GM12864 (cell line): Measurements from ENCODE around the gene GOT2.
"Not testable (repeated sequence)": the region's sequence is repeated elsewhere in the genome, so short reads cannot be mapped to it uniquely, and the experiment has no call there.

Experiments used
- DNase-seq: peaks from one replicate; pipeline ENCODE4 v3.0.0-alpha.2; 2011; ENCODE audit warnings: low read depth
- H3K4me3 ChIP-seq: 2 replicates; pipeline ENCODE4 v1.5.1; 2011; ENCODE audit warnings: mild to moderate bottlenecking, low read depth, low read length, control low read depth
- CTCF ChIP-seq: IDR thresholded peaks from 2 replicates; pipeline ENCODE4 v1.5.1; 2011; ENCODE audit warnings: low read depth, mild to moderate bottlenecking, moderate library complexity, low read length, control low read depth, inconsistent platforms; ENCODE audit errors: missing control alignments

The GOT2 gene

GRCh38 chr16:58753711-58754134, 19.6 kb upstream of the GOT2 start:
- no peak for DNase-seq
- no peak for TF ChIP-seq CTCF

DNA sequence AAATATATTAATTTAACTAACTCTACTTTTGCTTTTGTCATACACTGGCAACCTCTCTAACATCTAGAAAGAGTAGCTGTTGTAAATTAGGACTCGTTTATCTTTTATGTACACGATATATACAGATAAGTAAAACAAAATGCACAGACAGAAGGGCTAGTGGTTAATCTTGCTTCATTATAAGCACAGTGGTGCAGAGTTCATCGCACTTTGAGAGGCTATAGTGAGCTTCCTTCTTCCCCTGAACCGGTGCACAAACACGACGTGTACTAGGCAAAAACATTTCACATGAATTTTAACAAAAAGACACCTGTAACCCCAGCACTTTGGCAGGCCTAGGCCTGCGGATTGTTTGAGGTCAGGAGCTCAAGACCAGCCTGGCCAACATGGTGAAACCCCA, 10.4 kb upstream of the GOT2 start:
- no peak for DNase-seq
- H3K4me3 ChIP-seq = no peak overlapping the region
- no peak for TF ChIP-seq CTCF

More at GRCh38 chr16:58753711-58754134, 19.6 kb upstream of the GOT2 start:
- H3K4me3 ChIP-seq = no peak overlapping the region

GRCh38 chr16:58741976-58742375, 7.9 kb upstream of the GOT2 start:
- no peak for TF ChIP-seq CTCF
- DNase-seq = no peak
- H3K4me3 ChIP-seq = no peak overlapping the region

- no peak overlapping the region for H3K4me3 ChIP-seq
- TF ChIP-seq CTCF = no peak
- no peak for DNase-seq
Measured at GRCh38 chr16:58741166-58741565, 7.0 kb upstream of the GOT2 start.

DNA sequence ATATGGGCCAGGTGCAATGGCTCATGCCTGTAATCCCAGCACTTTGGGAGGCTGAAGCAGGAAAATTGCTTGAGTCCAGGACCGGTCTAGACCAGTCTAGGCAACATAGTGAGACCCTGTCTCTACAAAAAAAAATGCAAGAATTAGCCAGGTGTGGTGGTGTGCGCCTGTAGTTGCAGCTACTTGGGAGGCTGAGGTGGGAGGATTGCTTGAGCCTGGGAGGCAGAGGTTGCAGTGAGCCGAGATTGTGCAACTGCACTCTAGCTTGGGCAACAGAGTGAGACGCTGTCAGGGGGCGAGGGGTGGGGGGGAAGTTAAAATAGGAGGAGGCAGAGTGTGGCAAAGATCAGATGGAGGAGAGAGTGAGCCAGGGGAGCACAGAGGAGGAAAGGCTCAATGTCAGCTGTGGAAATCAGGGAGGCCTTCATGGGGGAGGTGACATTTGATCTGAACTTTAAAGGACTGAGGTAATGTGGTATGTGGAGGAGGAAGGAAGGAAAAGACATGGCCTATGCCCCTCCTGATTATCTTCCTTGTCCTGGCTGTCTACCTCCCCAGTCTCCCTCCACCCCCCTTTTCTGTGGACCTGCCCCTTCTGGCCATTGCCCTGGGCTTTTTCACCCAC, 4.7 kb upstream of the GOT2 start:
- no peak for DNase-seq
- H3K4me3 ChIP-seq = no peak overlapping the region
- no peak for TF ChIP-seq CTCF

GRCh38 chr16:58736341-58736740, 2.2 kb upstream of the GOT2 start:
- not testable (repeated sequence) for H3K4me3 ChIP-seq, DNase-seq

DNA sequence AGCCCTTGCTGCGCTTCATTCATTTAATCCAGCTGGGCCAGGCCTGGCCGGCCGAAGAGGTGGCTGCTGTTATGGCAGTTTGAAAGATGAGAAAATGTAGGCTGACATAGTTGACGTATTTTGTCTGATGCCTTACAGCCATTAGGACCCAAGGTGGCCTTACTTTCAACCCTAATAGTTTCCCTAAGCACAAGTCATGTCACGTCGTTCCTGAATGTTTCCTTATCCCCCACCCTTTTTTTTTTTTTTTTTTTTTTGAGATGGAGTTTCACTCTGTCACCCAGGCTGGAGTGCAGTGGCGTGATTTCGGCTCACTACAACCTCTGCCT, 307 bp upstream of the GOT2 start:
- peak overlapping the region; percentile 62 for H3K4me3 ChIP-seq
- TF ChIP-seq CTCF = no peak
- no peak for DNase-seq
